DMS153 treated with DMSO at 0.1 percent for 48 hours (cell line): ENCODE data around the gene SPRY2.
A peak's percentile ranks its signal among the peaks of the same experiment; 100 is the strongest.
"Not testable (repeated sequence)": the region's sequence is repeated elsewhere in the genome, so short reads cannot be mapped to it uniquely, and the experiment has no call there.

Experiments
- DNase-seq: peaks from one replicate; lab custom pipeline; 2025; ENCODE audit not compliant: unreplicated experiment; lab: John Stamatoyannopoulos, UW

The SPRY2 gene

DNA sequence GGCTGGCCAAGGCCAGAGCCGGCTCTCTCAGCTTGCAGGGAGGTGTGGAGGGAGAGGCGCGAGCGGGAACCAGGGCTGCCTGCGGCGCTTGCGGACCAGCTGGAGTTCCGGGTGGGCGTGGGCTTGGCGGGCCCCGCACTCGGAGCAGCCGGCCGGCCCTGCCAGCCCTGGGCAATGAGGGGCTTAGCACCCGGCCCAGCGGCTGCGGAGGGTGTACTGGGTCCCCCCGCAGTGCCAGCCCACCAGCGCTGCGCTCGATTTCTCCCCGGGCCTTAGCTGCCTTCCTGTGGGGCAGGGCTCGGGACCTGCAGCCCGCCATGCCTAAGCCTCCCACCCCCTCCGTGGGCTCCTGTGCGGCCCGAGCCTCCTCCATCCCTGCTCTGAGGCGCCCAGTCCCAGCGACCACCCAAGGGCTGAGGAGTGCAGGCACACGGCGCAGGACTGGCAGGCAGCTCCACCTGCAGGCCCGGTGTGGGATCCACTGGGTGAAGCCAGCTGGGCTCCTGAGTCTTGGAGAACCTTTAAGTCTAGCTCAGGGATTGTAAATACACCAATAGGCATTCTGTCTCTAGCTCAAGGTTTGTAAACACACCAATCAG is 14.7 kb upstream of the SPRY2 start:
- not testable (repeated sequence) for DNase-seq

DNA sequence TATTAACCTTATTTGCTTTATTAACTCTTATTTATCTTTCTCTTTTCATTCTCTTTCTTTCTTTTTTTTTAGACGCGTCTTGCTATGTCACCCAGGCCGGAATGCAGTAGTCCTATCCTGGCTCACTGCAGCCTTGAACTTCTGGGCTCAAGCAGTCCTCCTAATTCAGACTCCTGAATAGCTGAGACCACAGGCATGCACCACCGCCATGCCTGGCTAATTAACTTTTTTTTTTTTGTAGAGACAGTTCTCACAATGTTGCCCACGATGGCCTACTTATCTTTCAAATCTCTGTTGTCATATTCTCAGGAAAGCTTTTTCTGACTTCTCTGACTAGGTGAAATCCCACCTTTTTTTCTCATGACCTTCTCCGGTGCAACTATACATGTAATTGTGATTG is 7.8 kb upstream of the SPRY2 start:
- no peak for DNase-seq

DNA sequence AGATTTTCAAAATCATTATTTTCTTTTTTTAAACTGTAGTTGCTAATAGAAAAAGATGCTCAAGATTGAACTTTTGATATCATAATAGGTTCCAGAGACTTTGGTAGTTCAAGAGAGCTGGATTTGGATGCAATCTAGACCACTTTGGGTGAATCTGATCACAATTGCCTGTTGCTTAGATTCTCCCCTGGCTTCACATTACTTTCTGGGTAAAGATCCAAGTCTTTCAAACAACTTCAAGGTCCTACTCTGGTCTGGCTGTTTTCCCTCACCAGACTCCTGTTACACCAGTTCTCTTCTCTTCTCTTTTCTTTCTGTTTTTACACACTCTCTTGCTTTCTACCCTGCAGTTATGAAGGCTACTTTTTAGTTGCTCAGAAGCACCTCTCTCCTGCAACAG is 7.4 kb upstream of the SPRY2 start:
- DNase-seq: no peak

DNA sequence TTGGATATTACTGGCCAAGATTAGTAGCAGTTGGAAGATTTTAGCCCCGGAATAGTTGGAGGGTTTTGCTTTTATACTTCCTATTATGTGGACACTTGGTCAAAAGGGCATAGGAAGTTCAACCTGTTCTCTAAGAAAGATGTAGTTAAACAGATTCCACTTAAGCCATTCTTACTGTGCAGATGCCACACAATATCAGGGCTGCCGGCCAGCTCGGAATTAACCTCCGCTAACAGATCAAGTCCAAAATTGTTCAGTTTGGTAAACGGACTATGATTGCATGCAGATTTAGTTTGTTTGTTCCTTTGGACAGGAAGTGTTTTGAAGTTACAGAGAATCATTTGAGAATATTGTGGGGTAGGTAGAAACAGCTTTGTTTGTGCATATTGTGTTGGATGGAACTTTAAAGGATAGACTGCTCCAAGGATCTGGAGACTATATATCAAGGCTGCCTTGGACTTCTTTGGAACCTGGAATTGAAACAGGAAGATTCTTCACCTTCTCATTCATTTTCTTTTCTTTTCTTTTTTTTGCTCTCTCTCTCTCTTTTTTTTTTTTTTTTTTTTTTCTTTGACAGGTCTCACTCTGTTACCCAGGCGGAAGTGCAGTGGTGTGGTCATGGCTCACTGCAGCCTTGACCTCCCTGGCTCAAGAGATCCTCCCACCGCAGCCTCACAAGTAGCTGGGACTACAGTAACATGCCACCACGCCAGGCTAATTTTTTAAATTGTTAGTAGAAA is 5.0 kb upstream of the SPRY2 start:
- DNase-seq: no peak

DNA sequence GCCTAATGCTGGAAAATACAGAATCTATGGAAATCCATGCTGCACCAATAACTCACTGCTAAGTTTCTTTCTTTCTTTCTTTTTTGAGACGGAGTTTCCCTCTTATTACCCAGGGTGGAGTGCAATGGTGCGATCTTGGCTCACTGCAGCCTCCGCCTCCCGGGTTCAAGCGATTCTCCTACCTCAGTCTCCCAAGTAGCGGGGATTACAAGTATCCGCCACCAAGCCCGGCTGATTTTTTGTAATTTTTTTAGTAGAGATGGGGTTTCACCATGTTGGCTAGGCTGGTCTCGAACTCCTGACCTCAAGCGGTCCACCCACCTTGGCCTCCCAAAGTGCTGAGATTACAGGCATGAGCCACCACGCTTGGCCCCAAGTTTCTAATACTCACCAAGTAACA is 3.1 kb upstream of the SPRY2 start:
- DNase-seq: not testable (repeated sequence)

DNA sequence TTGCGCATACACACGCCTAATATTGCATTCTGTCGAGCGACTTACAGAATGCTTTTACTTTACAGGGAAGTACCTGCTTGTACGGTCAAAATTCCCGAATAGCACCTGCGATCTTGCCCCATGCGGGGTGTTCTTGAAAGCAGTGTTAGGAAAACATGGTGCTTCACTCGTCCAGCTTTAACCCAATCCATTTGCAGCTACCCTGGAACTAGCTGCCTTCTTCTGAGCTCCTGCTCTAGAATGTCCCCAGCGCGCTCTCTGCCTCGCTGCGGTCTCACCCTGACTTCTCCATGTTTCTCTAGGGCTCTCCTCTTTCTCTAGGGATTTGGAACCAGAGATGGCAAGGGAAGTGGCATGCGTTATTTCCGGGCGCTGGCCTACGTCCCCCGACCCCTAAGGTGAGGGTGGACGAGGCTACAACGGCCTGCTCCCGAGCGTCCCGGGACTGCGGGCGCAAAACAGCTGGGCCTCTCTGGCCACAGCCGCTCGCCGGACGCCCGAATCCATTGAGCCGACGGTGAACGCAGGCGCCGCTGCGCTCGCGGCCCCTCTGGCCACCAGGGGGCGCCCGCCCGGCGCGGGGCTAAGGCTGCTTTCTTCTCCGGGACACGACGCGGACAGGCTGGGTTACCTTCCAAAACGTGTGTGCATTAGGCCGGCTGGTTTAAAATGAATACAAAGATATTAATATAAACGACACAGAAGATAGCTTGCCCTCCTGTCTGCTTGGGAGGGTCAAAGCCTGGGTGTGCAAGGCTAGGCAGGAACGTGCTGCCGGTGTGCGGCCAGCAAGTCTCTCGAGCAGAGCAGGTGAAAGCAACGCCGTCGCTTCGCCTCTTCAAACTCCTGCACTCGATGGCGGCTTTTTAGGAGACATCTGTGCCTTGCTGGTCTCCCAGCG is 1.8 kb upstream of the SPRY2 start:
- DNase-seq: peak; percentile 87

DNA sequence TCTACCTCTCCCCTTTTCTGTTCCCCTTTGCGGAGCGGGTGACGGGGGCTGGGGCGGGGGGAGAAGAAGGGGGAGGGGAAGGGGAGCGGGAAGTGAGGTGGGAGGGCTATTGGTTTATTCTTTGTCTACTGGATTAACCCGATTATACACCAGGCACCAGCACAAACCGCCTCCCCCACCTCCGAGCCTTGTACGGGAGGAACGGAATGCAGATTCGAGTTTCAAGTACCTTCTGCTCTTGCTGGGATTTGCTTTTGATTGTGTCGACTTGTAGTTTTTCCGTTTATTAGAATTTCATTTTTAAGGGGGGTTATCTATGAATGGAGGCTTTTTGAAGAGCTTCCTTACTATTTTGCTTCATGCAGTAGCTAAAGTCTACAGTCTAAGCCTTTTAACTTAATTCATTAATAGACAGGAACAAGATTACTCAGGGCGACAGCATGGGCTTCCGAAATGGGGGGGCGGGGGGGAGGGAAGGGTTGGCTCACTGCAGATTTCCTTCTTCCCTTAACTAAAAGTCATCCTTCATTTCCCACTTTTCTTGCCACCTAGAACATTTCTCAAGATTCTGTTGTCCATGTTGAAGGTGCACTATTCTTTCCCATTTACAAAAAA is 937 bp upstream of the SPRY2 start:
- DNase-seq: peak; percentile 50

DNA sequence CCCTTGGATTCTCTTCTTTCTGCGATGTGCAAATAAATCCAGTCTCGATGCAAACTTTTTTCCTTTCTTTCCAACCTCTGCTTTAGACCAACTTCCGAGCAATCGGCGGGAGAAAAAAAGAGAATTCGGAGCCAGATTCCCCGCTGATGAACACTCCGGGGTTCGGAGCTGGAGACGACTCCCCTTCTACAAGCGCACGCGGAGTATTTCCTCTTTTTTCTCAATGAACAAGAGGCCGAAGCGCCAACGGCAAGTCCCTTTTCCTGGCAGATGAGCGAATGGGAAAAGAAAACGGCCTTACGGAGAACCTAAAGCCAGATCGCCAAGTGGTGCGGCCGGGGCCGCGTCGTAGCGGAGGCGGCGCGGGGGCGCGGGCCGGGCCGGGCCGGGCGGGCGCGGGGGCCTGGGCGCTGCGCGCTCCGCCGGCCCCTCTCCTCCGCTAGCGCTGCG is 250 bp downstream of the SPRY2 start:
- DNase-seq: peak; percentile 19

DNA sequence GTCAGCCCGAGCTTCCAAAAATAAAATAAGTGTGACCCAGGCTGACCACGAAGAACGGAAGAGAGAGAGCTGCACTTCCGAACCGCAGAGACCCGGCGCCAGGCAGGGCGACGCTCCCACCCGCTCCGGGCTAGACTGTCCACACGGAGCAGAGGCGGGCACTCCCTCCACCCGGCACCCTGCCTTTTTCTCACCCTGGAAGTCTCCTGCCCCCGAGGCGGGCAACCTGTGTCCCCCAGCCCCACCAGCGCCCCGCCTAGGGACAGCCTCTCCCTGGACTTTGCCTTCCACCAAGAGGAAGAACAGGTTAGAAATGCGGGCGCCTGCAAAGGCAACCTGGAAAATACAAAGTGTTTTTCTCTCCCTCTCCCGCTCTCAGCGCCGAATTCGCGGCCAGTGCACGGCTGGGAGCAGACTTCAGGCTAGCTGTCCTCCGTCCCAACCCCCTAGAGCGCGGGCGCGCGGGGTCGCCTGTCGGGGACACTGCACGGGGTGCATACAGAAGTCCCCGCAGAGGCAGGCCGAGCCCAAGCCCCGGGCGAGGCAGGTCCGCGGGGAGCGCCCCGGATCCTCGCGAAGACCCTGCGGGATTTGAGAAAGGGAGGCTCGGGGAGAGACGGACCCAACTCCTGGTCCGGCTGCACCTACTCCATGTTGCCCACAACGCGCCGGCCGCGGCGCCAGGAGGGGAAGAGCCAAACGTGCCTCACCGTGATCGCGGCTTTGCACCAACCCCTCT is 845 bp downstream of the SPRY2 start:
- peak; percentile 40 for DNase-seq

DNA sequence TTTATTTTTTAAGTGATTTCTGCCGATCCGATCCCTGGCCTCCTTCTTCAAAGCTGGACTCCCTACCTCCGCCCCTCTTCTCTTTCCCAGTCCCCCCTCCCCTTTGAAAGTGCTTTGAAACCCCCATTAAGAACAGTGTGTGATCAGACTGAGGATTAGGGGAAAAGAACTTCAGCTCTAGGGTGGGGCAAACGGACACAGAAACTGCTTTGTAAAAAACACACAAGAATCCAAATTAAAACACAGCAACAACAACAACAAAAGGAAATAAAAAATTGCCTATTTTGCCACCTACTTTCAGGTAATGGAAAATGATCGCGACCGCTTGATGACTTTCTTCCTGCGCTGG is 1.4 kb downstream of the SPRY2 start:
- no peak for DNase-seq

DNA sequence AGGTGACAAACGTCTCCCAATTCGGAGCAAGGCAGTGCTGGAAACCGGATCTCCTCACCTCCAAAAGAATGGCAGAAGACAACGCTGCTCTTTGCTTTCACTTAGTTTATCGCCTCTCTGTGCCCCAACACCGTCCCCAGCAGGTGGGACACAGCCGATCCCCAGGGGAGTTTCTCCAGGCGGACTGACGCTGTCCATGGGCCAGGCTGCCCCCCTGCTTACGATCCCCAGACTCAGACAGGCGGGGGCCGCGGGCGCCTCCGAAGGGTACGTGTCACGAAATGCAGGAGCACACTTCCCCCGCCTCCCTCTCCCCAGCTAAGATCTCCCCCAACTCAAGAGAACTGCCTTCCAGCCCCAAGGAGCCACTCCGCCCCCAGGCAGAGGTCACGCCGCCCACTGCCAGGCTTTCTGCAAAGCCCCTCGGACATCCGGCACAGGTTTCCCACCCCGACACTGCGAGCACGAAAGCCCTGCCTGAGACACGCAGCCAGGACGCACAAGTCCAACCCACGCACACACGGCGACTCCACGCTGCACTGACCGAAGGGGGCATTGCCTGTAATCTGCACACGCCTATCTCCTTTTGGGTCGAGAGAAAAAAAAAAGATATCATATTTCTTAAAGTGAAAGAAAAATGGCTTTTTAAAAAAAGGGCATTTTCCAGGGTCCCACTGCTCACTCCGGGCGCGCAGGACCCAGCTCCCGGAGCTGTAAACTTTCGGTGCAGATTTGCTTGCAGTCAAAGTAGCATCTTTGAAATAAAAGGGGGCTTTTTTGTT is 2.0 kb downstream of the SPRY2 start:
- peak; percentile 44 for DNase-seq

DNA sequence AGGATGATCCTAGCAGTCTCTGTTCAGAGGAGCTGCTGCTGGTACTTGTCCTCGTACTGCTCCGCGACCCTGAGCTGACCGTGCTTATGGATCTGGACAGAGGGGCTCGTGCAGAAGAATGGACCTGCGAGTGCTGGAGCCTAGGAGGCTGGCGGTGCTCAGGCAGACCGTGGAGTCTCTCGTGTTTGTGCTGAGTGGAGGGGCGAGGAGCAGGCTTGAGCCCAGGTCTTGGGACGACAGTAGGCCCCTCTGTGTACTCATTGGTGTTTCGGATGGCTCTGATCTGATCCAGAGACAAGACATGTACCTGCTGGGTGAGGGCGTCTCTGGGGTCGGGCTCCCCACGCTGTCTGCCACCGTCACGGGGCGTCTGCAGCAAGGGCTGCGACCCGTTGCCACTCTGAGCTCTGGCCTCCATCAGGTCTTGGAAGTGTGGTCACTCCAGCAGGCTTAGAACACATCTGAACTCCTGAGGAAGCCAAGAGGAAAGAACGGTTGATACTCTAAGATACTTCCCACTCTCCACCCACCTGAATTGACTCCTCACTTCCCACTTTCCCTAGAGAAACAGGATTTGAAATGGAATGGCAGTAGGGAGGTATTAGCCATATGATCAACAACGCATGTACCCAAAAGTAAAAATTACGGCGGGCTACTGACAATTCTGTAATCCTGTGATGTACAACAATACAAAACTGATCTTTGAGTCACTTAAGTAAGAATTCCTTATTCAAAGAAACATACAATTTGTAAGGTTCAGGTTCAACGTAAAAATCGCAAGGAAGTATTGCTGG is 3.4 kb downstream of the SPRY2 start:
- DNase-seq: no peak

DNA sequence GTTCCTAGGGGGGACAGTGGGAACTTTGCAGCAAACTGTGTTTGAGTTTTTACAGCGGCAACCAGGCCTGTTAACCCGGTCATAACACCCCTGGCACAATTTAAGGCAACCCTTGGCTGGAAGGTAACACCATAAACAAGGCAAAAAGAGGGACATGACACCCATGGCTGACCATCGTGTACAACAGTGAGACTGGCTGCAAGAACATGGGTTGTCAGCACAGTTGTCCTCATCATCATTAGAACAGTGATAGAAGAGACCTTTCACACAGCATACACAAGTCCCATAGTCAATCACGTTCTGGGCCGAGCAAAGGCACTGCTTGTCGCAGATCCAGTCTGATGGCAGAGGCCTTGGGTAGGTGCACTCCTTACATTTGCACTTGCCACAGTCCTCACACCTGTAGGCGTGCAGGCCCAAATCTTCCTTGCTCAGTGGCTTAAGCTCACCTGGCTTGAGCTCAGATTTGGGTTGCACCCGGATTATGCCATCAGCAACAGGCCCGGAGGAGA is 4.1 kb downstream of the SPRY2 start:
- DNase-seq: no peak

DNA sequence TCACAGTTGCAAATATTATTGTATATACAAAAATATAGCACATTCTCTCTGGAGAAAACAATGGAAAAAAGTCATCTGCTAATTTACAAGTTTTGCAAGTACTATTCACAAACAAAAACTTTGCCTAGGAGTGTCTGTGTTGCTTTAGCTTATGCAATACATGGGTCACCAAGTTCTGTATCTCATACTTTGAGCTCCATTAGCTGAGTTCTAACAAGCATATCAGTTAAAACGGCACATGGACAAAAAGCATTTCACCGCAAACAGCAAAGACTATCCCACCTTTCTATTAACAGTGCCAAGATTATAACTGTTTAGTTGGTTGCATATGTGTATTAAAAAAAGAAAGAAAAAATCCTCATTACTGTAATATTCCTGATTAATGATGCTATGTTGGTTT is 4.6 kb downstream of the SPRY2 start:
- no peak for DNase-seq

DNA sequence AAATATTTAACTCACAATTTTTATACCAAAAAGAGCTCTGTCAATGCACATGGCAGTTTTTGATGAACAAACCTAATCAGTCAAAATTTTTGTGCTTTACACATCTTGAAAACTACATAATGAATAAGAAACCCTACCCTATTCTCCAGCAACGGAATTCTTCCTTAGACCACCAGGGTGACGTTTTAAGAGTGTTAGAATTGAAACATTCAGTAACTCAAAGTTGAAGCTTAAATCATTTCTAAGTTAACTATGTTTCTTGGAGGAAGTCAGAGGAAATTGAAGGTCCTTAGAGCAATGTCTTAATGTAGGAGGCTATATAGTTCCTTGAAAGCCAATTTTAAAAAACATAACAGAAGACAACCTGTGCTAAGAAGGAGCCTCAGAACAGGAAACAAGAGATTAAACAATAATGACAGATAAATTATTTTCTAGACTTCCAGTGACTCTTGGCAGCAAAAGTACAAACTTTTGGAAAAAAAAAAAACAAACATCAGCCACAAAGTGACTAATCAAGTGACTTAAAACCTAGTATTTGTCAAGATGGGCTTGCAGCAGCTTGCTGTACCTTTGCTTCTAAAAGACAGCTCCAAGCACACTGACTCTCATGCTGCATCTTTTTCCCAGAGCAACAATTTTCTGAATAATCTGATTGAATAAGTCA is 6.2 kb downstream of the SPRY2 start:
- no peak for DNase-seq

DNA sequence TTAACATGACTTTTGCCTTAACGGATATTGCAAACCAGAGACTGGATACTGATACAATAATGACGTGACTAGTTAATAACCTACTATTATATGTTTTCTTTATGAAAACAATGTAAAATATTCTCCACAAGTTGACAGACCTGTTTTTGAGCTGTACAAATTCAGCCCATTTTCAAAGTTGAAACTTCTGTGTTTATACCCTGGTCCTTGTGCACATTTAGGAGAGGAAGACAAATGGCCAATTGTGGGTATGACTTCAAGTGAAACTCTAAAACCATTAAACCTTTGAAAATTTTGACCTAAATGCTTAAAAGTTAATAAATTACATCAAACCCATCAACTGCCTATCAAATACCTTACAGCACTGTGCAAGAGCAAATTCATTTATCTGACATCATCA is 8.9 kb downstream of the SPRY2 start:
- DNase-seq: no peak

DNA sequence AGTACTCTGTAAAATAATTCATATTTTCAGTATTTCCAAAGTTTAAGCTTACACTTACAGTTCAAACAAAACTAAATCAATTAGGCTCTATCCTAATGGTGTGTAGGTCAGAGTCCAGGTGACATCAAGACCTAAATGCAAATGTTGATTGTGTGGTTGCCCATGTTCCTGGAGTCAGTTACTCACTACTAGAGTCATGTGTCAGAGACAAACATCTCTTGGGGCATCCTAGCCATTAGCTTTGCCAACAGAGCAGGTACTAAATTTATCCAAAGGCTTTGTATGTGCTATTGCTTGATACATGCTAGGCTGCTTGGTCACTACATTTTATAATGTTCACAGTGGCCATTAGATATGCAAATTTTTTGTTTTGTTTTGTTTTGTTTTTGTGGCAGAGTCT is 11.7 kb downstream of the SPRY2 start:
- no peak for DNase-seq

DNA sequence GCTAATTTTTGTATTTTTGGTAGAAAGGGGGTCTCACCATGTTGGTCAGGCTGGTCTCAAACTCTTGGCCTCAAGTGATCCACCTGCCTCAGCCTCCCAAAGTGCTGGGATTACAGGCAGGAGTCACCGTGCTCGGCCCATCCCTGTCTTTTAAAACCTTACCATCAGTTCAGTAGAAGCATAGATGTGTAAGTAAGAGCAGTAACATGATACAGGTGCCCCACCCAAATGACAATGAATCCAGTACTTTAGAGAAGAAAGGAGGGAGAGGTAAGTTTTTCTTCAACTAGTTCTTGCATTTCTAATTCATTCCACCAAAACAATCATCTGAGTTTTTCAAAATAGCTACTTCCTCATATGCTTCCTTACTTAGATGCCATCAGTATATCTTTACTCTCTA is 21.9 kb downstream of the SPRY2 start:
- DNase-seq: no peak
